ENCODE measurements around the gene TRAPPC12. TPM values are rescaled to one million over a fixed set of nuclear protein-coding genes. Genes with fewer than 3 reads are reported as not detected.

TRAPPC12 gene
- total RNA-seq (2022; extraction: Qiagen RNA extraction; ENCODE audit: low read depth) = 55.1 to 72.8 TPM (median 68.4 TPM) in 5 replicates

DNA sequence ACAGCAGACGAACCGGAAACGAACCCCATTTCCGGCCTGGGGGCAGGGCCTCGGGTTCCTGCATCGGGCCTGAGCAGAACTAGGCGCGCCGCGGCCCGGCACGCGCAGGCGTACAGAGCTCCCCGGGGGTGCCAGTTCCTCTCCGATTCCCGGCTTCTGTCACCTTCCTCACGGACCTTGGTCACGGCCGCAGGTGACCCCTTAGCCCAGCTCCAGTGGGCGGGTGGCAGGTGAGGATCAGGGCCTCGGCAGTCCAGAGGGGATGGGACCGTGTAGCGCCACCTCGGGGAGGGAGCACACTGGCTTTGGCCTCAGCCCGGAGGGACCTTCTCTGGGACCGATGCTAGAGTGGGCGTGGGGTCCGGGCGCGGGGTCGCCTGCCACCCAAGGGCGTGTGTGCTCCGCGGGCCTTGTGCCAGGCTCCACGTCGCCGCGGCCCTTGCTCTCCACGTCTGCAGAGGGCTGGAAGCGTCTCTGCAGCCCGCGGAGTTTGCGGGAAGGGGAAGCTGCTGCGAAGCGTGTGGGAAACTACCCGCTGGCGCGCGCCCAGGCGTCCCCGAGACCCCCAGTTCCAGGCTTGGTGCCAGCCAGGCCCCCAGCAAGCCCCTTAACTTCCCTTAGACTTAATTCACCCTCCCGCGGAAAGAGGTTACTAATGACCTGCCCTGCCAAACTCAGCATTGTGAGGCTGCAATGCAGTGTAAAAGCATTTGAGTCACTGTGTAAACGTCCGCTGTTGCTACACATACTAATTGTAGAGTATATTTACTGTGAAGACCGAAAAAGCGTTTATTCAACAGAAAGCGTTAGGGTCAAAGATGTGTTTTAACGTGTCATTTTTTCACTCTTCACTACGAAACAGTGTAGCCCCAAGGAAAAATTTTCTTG lies at the start of gene TRAPPC12:
Gene TRAPPC12 (plus strand): TSS at position 48 of the 888 bp plus-strand sequence. CDS start 7,930 bp downstream, outside the sequence.

GRCh38 chr2:3377612-3378432 lies 1.7 kb upstream of the TRAPPC12 start, which contains the start of gene EIPR1:
Gene EIPR1 (minus strand): TSS chr2:3377818. CDS start chr2:3377689, 129 bp downstream.

GRCh38 chr2:3519255-3520205 lies 140.0 kb downstream of the TRAPPC12 start, which contains the start of gene ADI1:
Gene ADI1 (minus strand): TSS chr2:3519531. CDS start chr2:3519487, 44 bp downstream.

Other genes with a start within 250 kb of the TRAPPC12 start
- 39.5 to 42.7 TPM (median 40.3 TPM) in 5 replicates for gene EIPR1, start 1.9 kb upstream of the TRAPPC12 start, total RNA-seq (2022; extraction: Qiagen RNA extraction; ENCODE audit: low read depth)
- gene ADI1, start 139.8 kb downstream of the TRAPPC12 start, total RNA-seq (2022; extraction: Qiagen RNA extraction; ENCODE audit: low read depth) = 53.0 to 63.8 TPM (median 55.6 TPM) in 5 replicates
- gene RNASEH1, start 178.6 kb downstream of the TRAPPC12 start, total RNA-seq (2022; extraction: Qiagen RNA extraction; ENCODE audit: low read depth) = 51.5 to 60.9 TPM (median 53.9 TPM) in 5 replicates
- gene RPS7, start 195.6 kb downstream of the TRAPPC12 start, total RNA-seq (2022; extraction: Qiagen RNA extraction; ENCODE audit: low read depth) = 2,840 to 4,426 TPM (median 3,146 TPM) in 5 replicates
- gene COLEC11, start 215.4 kb downstream of the TRAPPC12 start, total RNA-seq (2022; extraction: Qiagen RNA extraction; ENCODE audit: low read depth) = 0.38 to 0.70 TPM (median 0.48 TPM) in 5 replicates

Data from A549 treated with DMSO at 1 μM for 4 hours (cell line).